GM18507 (cell line): ENCODE results near the gene CLEC16A.

Experiments used
- DNase-seq: peaks from one replicate; pipeline ENCODE4 v3.0.0; 2011; ENCODE audit warnings: low read depth; ENCODE audit not compliant: insufficient read length; ENCODE audit errors: extremely low spot score
- FAIRE-seq: peaks from 2 replicates; lab custom pipeline; 2011; peaks lifted over from hg19 to GRCh38; lab: Jason Lieb, UNC

Gene CLEC16A

DNA sequence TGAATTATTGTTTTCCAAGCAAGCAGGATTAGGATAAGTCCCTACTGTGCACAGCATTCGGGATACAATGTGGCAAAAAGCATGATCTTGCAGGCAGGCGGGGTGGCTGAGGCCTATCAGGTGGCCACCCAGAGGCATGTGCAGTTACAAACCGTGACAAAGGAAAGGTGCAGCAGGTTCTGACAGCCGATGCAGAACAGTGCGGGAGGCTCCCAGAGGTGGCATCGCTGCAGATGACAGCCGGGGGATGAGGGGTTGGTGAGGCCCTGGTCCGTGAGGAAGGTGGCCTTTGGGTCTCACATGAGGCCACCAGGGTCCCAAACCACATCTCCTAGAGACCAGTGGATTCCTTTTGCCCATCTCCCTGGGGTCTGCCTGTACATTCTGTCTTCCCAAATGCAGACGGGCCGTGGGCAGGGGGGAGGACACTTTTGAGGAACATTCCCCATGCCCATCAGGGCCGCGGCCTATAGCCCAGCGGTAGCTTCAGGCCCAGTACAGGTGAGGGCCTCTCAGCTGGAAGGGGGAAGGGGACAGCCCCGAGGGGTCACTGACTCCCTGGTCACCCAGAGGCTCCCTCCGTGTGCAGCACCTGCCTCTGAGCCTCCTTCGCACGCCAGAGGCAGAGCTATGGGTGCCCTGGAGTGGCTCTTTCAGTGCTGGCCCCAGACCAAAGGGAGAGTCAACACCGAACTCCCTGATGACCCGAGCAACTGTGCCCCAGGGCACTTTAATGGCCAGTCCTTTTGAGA, 226.5 kb downstream of the CLEC16A start:
- DNase-seq = no peak
- no peak for FAIRE-seq

DNA sequence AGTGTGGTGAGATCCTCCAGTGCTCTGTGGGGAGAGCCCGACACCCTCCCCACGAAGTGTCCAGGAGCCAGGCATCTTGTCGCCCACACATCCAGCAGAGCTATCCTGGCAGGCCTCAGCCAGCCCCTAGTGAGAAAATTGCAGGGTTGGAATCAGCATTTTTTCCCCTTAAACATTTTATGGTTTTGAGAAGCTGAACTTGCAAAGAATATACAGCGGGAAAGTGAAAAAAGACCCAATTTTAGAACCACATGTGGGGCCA, 227.0 kb downstream of the CLEC16A start:
- no peak for DNase-seq
- no peak for FAIRE-seq

DNA sequence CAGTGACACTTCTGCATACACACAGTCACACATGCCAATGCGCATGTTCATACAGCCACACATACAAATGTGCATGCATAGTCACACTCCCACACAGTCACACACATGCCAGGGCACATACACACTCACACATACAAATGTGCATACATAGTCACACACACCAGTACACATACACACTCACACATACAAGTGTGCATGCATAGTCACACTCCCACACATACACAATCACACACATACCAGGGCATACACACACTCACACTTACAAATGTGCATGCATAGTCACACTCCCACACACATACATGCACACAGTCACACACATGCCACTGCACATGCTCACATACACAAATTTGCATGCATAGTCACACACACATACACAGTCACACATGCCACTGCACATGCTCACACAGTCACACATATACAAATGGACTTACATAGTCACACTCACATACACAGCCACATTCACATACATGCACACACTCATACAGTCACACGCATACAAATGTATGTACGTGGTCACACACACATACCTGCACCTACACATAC, 227.5 kb downstream of the CLEC16A start:
- no peak for DNase-seq
- FAIRE-seq = no peak

DNA sequence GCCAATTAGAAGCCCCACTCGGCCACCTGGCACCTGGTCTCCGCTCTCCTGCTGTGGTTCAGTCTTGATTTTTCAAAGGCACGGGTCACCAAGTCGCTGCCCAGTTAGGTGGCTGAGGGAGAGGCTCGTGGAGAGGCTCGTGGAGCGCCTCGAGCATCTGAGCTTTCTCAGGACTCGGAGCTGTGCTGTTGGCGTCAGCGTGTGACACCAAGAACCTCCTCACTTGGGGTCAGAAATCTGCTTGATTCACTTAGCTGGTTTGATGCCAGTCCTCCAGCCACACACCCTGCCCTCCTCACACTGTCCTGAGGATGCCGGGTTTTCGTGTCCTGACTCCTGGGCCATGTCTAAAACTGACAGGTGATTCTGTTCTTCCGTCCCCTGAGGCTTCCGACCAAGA, 229.1 kb downstream of the CLEC16A start:
- FAIRE-seq (no peak), DNase-seq (no peak)

DNA sequence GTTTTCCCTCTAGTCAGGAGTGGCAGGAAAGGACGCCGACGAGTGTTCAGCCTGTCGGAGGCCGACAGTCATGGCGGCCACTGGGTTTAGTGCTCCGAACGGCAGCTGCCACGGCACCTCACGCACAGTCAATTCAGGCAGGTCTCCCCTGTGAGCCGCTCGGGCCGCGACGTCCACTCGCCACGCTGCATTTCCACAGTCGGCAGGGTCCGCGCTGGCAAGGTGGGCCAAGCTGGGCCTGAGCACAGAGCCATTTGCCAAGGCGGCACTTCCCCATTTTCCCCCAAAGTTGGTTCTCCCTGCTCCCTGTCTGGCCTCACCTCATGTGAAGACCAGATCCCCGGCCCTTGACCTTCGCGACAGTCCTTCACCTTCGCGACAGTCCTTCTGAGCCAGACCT, 229.8 kb downstream of the CLEC16A start:
- FAIRE-seq (no peak), DNase-seq (no peak)

DNA sequence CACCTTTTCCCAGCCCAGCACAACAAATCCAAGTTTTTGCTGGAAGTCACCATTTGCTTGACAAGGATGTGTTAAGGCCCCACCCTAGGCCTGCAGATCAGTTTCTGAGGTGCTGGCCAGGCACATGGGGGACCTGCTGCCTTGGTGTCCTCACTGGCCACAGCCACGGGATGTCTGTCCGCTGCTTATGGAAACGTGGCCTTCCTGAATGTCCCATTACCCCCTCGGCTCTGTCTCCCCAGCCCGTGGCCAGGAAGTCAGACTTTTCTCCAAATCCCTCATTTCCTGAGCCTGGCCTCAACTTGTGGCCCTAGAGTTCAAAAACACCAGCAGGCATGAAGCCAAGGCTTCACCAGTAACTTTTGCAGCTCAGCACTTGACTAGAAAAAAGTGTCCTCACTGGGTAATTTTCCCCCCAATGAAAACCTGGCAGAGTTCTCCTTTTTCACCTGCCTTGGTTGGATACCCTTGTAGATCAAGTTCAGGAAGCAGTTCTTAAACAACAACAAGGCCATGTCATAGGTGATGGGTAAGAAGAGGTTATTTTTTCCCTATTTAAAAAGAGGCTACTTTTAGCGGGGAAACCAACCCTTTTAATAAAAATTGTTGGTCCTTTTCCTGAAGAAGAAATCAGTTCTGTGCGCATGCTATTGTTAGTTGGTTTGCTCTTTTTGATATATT, 230.9 kb downstream of the CLEC16A start:
- FAIRE-seq (no peak), DNase-seq (no peak)

DNA sequence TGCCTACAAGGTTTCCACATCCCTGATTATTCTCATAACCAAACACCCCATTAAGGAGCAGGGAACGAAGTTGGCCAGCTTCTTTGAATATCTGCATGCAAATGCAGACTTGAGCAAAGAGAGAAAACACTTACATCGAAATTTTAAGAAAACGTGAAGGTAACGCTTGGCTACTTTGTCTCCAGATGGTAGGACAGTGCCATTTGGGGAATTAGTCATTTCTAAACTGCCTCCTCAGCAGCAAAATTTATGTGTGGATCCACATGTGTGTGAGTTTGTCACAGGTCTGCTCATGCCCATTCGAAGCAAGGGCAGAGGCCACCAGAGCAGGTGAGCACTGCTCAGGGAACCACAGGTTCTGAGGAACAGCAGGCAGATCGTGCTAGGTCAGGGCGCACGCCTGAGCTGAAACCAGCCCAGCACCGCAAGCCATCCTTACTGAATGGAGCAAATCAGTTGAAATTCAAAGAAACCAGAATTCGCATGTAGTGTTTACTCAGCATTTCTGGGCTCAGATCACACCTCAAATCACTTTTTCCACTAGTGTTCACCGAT, 231.5 kb downstream of the CLEC16A start:
- DNase-seq (no peak), FAIRE-seq (peak; percentile 91)

DNA sequence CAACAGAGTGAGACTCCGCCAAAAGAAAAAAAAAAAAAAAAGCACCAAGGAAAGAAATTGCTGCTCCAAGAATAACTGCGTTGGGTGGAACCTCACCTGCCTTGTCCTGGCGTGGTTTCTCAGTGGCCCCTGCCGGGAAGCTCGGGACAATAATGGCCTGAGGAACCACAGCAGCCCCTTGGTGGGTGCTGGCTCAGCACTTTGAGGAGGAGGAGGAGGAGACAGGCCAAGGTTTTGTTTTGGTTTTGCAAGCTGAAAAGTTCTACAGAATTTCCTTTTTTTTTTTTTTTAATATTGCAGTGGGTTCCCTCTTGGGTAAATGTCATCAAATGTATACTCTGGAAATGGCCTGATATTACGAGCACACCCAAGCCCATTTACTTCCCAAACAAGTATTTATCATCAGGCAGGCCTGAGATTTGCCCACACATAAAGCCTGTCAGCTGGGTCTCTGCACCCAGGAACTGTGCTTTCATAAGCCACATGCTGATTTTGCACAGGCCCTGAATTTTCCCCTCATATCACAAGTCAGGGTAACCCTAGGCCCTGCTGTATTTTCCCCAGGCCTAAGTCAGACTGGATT, 233.3 kb downstream of the CLEC16A start:
- no peak for FAIRE-seq
- DNase-seq = no peak

DNA sequence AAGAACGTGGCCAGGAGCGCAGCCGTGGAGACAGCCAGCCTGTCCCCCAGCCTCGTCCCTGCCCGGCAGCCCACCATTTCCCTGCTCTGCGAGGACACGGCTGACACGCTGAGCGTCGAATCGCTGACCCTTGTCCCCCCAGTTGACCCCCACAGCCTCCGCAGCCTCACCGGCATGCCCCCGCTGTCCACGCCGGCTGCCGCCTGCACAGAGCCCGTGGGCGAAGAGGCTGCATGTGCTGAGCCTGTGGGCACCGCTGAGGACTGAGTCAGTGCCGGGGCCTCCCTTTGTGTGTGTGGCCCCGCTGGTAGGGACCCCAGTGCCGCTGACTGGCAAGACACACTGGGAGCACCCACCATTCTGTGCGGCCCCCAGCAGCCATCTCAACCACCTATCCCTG, 234.1 kb downstream of the CLEC16A start:
- DNase-seq (no peak), FAIRE-seq (no peak)

DNA sequence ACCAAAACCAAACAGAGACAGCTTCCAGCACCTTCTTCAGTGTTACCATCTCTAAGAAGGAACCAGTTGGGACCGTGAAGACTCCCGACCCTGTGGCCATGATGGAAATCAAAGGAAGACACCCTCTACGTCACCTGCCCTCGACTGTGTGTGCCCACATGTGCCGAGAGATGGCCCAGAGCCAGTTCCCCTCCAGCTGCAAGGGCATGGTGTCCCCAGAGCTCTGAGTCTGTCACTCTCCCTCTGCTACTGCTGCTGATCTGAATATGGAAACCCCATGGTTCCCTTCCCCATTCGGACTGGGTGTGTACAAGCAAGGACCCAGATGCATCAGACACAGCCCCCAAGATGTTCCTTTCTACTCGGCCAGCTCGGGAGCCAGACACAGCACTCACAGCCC, 235.2 kb downstream of the CLEC16A start:
- no peak for DNase-seq
- FAIRE-seq = no peak

DNA sequence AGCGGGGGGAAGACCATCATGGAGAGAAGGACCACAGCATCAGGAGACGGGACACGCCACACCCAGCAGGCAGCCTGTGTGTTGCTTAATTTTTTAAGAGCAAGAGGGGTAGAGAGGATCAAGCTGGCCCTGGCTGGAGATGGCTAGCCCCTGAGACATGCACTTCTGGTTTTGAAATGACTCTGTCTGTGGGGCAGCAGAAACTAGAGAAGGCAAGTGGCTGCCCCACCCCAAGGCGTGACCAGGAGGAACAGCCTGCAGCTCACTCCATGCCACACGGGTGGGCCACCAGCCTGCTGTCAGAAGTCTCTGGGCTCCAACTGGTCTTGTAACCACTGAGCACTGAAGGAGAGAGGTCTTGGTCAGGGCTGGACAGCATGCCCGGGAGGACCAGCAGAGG, 236.1 kb downstream of the CLEC16A start:
- no peak for DNase-seq
- peak; percentile 87 for FAIRE-seq

DNA sequence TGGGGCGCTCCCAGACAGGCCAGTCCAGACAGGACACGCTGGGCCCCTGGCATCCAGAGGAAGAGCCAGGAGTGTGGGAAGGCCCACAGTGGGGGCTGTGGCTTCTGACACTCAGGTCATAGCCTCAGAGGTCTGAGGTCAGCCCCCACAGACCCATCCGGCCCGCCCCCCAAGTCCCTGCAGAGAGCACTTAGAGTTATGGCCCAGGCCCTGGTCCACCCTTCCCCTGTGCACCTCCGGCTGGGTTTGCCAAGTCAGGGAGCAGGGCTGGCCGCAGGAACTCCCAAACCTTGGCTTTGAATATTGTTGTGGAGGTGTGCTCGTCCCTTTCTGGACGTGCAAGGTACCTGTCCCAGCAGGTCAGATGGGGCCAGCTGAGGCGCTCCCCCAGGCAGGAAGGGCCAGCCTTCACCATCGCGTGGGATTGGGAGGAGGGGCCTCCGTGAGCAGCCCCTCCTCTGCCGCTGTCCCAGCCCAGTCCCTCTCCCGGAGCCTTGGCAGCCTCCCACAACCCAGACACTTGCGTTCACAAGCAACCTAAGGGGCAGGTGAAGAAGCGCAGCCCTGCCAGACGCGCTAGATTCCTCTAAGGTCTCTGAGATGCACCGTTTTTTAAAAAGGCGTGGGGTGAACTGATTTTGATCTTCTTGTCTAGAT, 237.0 kb downstream of the CLEC16A start:
- FAIRE-seq (peak; percentile 21), DNase-seq (no peak)

DNA sequence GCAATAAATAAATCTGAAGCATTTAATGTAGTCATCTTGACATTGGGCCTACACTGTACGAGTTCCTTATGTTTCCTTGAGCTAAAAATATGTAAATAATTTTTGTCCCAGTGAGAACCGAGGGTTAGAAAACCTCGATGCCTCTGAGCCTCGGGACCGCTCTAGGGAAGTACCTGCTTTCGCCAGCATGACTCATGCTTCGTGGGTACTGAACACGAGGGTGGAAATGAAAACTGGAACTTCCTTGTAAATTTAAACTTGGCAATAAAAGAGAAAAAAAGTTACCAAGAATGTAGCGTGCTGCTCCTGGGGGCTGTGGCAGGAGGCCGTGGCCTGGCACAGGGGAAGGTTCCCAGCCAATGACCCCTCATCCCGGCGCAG, 237.5 kb downstream of the CLEC16A start:
- FAIRE-seq (peak; percentile 84), DNase-seq (no peak)

DNA sequence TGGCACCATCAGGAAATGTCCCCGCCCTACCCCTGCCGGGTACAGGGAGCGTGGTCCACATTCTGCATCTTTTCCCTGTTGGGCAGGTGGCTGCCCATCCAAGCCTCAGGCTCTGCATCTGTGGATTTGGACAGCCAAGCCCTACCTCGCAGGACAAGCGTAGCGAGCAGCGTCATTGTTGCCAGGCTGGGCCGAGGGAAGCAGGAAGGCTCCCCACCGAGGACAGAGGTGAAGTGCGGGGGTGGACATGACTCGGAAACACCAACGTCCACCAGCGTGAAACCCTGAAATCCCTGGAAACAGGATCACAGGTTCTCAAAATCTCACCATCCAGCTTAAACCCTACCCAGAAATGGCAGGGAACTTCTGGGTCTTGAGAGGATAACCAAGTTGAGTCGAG, 238.0 kb downstream of the CLEC16A start:
- FAIRE-seq (no peak), DNase-seq (no peak)

DNA sequence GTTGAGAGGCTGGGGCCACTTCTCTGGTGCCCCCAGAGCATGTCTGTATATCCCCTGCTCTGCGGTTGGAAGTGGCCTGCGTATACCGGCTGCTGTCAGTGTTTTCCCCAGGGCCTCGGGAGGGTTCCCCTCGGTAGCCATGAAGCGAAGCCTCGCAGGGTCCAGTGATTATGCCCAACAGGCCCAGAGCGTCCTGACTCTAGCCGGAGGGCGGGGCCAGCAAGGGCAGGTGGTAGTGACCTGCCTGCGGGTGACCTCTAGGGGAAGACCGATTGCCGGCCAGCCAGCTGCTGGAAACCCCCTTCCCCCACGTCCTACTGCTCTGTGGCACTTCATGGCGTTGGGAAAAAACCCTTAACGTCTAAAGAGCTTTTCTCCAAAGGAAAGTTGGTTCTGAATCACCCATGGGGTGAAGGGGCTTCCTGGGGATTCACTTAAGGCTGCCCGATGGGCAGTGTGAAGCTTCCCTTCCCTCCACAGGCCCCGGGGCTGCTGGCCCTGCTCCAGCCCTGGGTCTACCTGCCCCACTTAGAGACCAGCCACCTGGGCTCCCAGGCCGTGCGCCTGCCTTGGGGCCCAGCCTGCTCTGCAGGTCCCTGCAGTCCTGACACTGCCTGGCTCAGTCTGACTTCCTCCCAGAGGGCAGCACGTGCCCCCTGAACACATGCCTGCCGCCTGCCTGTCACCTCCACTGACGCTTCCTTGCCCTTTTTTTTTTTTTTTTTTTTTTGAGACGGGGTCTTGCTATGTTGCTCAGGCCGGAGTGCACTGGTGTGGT, 238.9 kb downstream of the CLEC16A start:
- DNase-seq (no peak), FAIRE-seq (peak; percentile 91)

DNA sequence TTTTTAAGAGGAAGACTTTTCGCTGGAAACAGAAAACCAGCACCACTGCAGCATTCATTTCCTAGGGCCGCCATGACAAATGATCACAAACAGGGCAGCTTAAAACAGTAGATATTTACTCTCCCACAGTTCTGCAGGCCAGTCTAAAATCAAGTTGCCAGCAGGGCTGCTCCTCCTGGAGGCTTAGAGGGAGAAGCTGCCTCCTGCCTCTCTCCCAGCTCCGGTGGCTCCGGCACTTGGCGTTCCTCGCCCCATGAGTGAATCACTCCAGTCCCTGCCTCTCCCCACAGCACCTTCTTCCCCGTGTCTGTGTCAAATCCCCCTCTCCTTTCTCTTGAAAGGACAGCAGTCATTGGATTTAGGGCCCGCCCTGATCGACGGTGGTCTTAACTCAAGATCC, 239.6 kb downstream of the CLEC16A start:
- DNase-seq (no peak), FAIRE-seq (no peak)

DNA sequence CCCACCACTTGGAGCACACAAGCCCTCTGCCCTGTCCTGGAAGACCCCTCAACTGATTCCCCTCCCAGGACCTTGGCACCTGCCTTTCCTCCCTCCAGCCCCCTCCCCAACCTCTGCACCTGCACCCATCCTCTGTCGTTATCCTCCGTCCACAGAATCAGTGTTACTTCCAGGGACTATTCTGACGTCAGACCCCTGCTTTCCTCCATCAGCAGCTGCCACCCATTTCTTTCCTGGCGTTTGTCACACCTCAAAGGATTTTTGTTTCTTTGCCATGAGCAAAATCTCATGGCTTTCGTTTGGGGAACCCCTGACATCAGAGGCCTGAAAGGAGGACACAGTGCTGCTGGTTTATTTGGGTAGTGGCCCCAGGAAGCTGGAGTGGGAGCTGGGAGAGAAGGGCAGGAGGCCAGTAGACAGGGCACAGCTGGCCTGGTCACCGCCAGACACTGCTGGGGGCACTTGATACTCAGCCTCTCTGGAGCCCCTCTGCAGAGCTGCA, 243.2 kb downstream of the CLEC16A start:
- DNase-seq (no peak), FAIRE-seq (no peak)

DNA sequence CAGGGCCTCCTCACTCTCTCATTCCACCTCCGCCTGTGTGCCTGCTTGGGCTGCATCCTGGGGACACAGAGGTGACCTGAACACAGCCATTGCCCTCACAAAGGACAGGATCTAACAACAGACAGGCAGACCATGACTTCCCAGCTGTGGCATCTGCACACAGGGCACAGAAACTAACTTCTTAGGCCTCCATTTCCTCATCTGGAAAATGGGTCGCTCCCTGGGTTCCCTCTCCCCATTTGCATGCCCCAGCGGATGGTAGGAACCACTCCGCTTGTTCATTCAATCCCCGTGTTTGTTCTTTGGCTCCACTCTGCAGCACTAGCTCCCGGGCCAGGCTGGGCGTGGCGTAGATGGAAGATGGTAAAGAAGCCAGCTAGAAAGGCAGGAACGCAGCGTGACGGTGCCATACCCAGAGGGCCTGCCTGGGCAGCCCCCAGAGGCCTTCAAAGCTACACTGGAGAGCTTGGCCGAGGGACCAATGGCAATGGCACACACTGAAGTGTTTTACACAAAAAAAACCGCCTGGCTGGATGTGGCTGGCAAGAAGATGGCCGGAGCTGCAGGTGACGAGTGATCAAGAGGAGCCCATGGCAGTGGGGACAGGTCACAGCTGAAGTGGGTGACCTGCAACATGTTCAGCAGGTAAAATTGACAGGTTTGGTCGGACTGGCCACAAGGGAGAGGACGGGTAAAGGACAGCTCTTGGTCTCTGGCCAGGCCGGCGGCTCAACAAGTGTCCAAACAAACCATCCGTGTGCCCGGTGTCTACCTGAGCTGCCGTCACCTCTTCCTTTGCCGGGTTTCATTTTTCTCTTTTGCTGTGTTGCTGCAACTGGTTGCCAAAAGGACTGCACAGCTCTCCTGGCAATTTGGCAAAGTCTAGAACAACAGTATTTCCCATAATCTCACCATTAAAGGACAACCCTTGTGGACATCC, 244.7 kb downstream of the CLEC16A start:
- FAIRE-seq (no peak), DNase-seq (no peak)
